Keratinocyte (primary cell): ENCODE data around the gene GPR62. TPM values are rescaled to one million over a fixed set of nuclear protein-coding genes. Genes with fewer than 3 reads are reported as not detected.
A peak's percentile ranks its signal among the peaks of the same experiment; 100 is the strongest.

Experiments used
- DNase-seq: peaks from one replicate; pipeline ENCODE4 v3.0.0-alpha.2; 2011; ENCODE audit warnings: low read depth, missing footprints, low spot score
- FAIRE-seq: peaks from 2 replicates; lab custom pipeline; 2011; peaks lifted over from hg19 to GRCh38; lab: Jason Lieb, UNC
- H2AFZ ChIP-seq: 2 replicates; pipeline ENCODE4 v1.6.0; 2012; ENCODE audit warnings: low read length, control low read depth, inconsistent platforms; ENCODE audit not compliant: control insufficient read depth
- H3K27ac ChIP-seq: 2 replicates; pipeline ENCODE4 v1.5.1; 2011; ENCODE audit warnings: low read length; ENCODE audit not compliant: control insufficient read depth, insufficient read depth
- H3K27me3 ChIP-seq: 3 replicates; pipeline ENCODE4 v1.6.0; 2011; ENCODE audit warnings: low read length; ENCODE audit not compliant: control insufficient read depth, insufficient read depth; ENCODE audit errors: extremely low read depth
- H3K36me3 ChIP-seq, 2 experiments: 2 replicates in 1 of 2; 3 replicates in 1 of 2; pipeline ENCODE4 v1.5.1; 2011; ENCODE audit warnings: low read length in 2 of 2, mild to moderate bottlenecking in 1 of 2; ENCODE audit not compliant: control insufficient read depth in 2 of 2, insufficient read depth in 2 of 2; ENCODE audit errors: extremely low read depth in 1 of 2
- H3K4me1 ChIP-seq: 3 replicates; pipeline ENCODE4 v1.5.1; 2011; ENCODE audit warnings: low read length; ENCODE audit not compliant: control insufficient read depth, insufficient read depth; ENCODE audit errors: extremely low read depth
- H3K4me2 ChIP-seq: 3 replicates; pipeline ENCODE4 v1.6.0; 2011; ENCODE audit warnings: low read depth, low read length; ENCODE audit not compliant: control insufficient read depth, insufficient read depth; ENCODE audit errors: extremely low read depth
- H3K4me3 ChIP-seq, 3 experiments: fragments of 200-600 bp in 1 of 3; sonication (generic) in 1 of 3; 2 replicates in 2 of 3; 3 replicates in 1 of 3; pipeline ENCODE4 v1.5.1; 2011 to 2016; ENCODE audit warnings: low read length in 3 of 3, mild to moderate bottlenecking in 3 of 3, control low read depth in 2 of 3, inconsistent platforms in 1 of 3, low read depth in 1 of 3, mixed read lengths in 1 of 3, mixed run types in 1 of 3, moderate library complexity in 1 of 3; ENCODE audit not compliant: control insufficient read depth in 2 of 3, insufficient read depth in 2 of 3; ENCODE audit errors: extremely low read depth in 1 of 3
- H3K79me2 ChIP-seq: 2 replicates; pipeline ENCODE4 v1.6.0; 2012; ENCODE audit warnings: low read length; ENCODE audit not compliant: control insufficient read depth, insufficient read depth
- H3K9ac ChIP-seq: 3 replicates; pipeline ENCODE4 v1.6.0; 2011; ENCODE audit warnings: low read length; ENCODE audit not compliant: control insufficient read depth, insufficient read depth; ENCODE audit errors: extremely low read depth
- H3K9me1 ChIP-seq: 3 replicates; pipeline ENCODE4 v1.6.0; 2011; ENCODE audit warnings: low read length; ENCODE audit not compliant: control insufficient read depth, insufficient read depth; ENCODE audit errors: extremely low read depth
- H3K9me3 ChIP-seq: 2 replicates; pipeline ENCODE4 v1.5.1; 2012; ENCODE audit warnings: low read depth, low read length; ENCODE audit not compliant: control insufficient read depth
- H4K20me1 ChIP-seq: 3 replicates; pipeline ENCODE4 v1.6.0; 2011; ENCODE audit warnings: low read length; ENCODE audit not compliant: control insufficient read depth, insufficient read depth; ENCODE audit errors: extremely low read depth
- EZH2 ChIP-seq: IDR thresholded peaks from one replicate; pipeline ENCODE4 v1.6.1; 2012; ENCODE audit warnings: inconsistent platforms, mild to moderate bottlenecking, low read length, moderate library complexity
- dilution Hi-C: fragments of 300-500 bp; cut with MboI; formaldehyde crosslinking; loops from one replicate; pipeline ENCODE4 v1.7.0; 2020; ENCODE audit warnings: low sequenced_read_pairs; ENCODE audit not compliant: extremely low pct_ligation_motif_present
- polyA plus RNA-seq, 5 experiments: library from polyadenylated mRNA; depleted of rRNA in 3 of 5; stranded (reverse) in 3 of 5; stranded (forward) in 1 of 5; unstranded in 1 of 5; fragments of >200 nt; gene quantifications; 1 replicate in 1 of 5; 2 replicates in 3 of 5; 3 replicates in 1 of 5; pipeline versions ENCODE4 v1.2.1 to v1.2.3, GENCODE V29; 2011 to 2012; ENCODE audit warnings: missing spikeins in 2 of 5, low read depth in 1 of 5, low replicate concordance in 1 of 5
- TF ChIP-seq, protein P1 (sequence below), 3 experiments: IDR thresholded peaks in 1 of 3; conservative IDR thresholded peaks in 1 of 3; optimal IDR thresholded peaks in 1 of 3; 2 replicates in 2 of 3; 3 replicates in 1 of 3; pipeline versions ENCODE3 to v1.5.1; 2011; ENCODE audit warnings: low read length in 3 of 3, mild to moderate bottlenecking in 3 of 3, moderate library complexity in 2 of 3, control low read depth in 1 of 3, inconsistent platforms in 1 of 3; ENCODE audit not compliant: insufficient read depth in 2 of 3; ENCODE audit errors: extremely low read depth in 1 of 3

GPR62 gene
- polyA plus RNA-seq, 1 donor (not counting 4 experiments of a cell fraction or from before 2014, with no cell fraction given) = not detected

DNA sequence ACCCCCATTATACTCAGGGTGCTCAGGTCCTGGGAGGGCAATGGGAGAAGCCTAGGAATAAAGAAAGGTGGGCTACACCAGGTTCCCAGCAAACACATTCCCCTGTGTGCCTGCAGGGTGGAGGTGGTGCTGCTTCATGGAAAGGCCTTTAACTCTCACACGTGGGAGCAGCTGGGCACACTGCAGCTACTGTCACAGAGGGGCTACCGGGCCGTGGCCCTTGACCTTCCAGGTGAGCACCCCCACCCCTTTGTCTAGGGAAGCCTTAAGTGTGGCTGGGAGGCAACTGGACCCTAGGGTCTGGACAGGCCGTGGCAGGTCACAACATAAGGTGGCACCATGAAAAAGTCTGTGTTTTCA is 22.9 kb downstream of the GPR62 start:
- H2AFZ ChIP-seq = no peak overlapping the region
- FAIRE-seq = no peak
- H3K4me2 ChIP-seq = peak overlapping the region; percentile 39
- no peaks in the 10 kb centered on the region for H3K9me1 ChIP-seq
- dilution Hi-C loops = no loop called here
- TF ChIP-seq EZH2 = no peak
- TF ChIP-seq, protein P1, sequence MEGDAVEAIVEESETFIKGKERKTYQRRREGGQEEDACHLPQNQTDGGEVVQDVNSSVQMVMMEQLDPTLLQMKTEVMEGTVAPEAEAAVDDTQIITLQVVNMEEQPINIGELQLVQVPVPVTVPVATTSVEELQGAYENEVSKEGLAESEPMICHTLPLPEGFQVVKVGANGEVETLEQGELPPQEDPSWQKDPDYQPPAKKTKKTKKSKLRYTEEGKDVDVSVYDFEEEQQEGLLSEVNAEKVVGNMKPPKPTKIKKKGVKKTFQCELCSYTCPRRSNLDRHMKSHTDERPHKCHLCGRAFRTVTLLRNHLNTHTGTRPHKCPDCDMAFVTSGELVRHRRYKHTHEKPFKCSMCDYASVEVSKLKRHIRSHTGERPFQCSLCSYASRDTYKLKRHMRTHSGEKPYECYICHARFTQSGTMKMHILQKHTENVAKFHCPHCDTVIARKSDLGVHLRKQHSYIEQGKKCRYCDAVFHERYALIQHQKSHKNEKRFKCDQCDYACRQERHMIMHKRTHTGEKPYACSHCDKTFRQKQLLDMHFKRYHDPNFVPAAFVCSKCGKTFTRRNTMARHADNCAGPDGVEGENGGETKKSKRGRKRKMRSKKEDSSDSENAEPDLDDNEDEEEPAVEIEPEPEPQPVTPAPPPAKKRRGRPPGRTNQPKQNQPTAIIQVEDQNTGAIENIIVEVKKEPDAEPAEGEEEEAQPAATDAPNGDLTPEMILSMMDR (optimal IDR thresholded peaks at IDR 0.05 in 1 of 3, IDR thresholded peaks at IDR 0.05 in 1 of 3, conservative IDR thresholded peaks at IDR 0.05 in 1 of 3; ENCODE audit: extremely low read depth in 1 of 3, insufficient read depth in 2 of 3, low read length in 3 of 3) = no peak
- H3K4me3 ChIP-seq = no peak overlapping the region
- H3K36me3 ChIP-seq = no peaks in the 10 kb centered on the region
- H3K9me3 ChIP-seq = no peaks in the 10 kb centered on the region
- H3K27ac ChIP-seq = peak overlapping the region; percentile 22
- H3K4me1 ChIP-seq = peaks cover 40% of the 10 kb centered on the region
- peak overlapping the region; percentile 33 for H3K9ac ChIP-seq
- H3K79me2 ChIP-seq = peaks cover 4% of the 10 kb centered on the region
- no peaks in the 10 kb centered on the region for H3K27me3 ChIP-seq
- no peaks in the 10 kb centered on the region for H4K20me1 ChIP-seq
- no peak for DNase-seq

DNA sequence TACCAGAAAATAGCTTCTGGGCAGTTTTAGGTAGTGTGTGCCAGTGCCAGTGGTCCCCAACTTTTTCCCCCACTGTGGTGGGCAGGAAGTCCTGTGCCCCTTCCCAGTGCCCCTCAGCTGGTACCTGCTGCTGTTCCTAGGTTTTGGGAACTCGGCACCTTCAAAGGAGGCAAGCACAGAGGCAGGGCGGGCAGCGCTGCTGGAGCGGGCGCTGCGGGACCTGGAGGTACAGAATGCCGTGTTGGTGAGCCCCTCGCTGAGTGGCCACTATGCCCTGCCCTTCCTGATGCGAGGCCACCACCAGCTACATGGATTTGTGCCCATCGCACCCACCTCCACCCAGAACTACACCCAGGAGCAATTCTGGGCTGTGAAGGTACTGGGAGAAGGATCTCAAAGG is 25.1 kb downstream of the GPR62 start:
- H2AFZ ChIP-seq = no peak overlapping the region
- no peaks in the 10 kb centered on the region for H3K36me3 ChIP-seq
- dilution Hi-C loops = no loop called here
- no peaks in the 10 kb centered on the region for H3K9me1 ChIP-seq
- FAIRE-seq = no peak
- no peak overlapping the region for H3K4me2 ChIP-seq
- no peak overlapping the region for H3K4me3 ChIP-seq
- TF ChIP-seq, protein P1 (optimal IDR thresholded peaks at IDR 0.05 in 1 of 3, IDR thresholded peaks at IDR 0.05 in 1 of 3, conservative IDR thresholded peaks at IDR 0.05 in 1 of 3; ENCODE audit: extremely low read depth in 1 of 3, insufficient read depth in 2 of 3, low read length in 3 of 3) = no peak
- TF ChIP-seq EZH2 = no peak
- H3K27ac ChIP-seq = no peak overlapping the region
- H3K9me3 ChIP-seq = no peaks in the 10 kb centered on the region
- no peaks in the 10 kb centered on the region for H4K20me1 ChIP-seq
- H3K9ac ChIP-seq = no peak overlapping the region
- peaks cover 4% of the 10 kb centered on the region for H3K79me2 ChIP-seq
- peaks cover 34% of the 10 kb centered on the region for H3K4me1 ChIP-seq
- no peak for DNase-seq
- H3K27me3 ChIP-seq = no peaks in the 10 kb centered on the region
